Keratinocyte (primary cell): ENCODE measurements around the gene TBC1D9B. TPM values are rescaled to one million over a fixed set of nuclear protein-coding genes. Genes with fewer than 3 reads are reported as not detected.

Source experiments
- DNase-seq: peaks from one replicate; pipeline ENCODE4 v3.0.0-alpha.2; 2011; ENCODE audit warnings: low read depth, missing footprints, low spot score
- FAIRE-seq: peaks from 2 replicates; lab custom pipeline; 2011; peaks lifted over from hg19 to GRCh38; lab: Jason Lieb, UNC
- H2AFZ ChIP-seq: 2 replicates; pipeline ENCODE4 v1.6.0; 2012; ENCODE audit warnings: low read length, control low read depth, inconsistent platforms; ENCODE audit not compliant: control insufficient read depth
- H3K27ac ChIP-seq: 2 replicates; pipeline ENCODE4 v1.5.1; 2011; ENCODE audit warnings: low read length; ENCODE audit not compliant: control insufficient read depth, insufficient read depth
- H3K27me3 ChIP-seq: 3 replicates; pipeline ENCODE4 v1.6.0; 2011; ENCODE audit warnings: low read length; ENCODE audit not compliant: control insufficient read depth, insufficient read depth; ENCODE audit errors: extremely low read depth
- H3K36me3 ChIP-seq, 2 experiments: 2 replicates in 1 of 2; 3 replicates in 1 of 2; pipeline ENCODE4 v1.5.1; 2011; ENCODE audit warnings: low read length in 2 of 2, mild to moderate bottlenecking in 1 of 2; ENCODE audit not compliant: control insufficient read depth in 2 of 2, insufficient read depth in 2 of 2; ENCODE audit errors: extremely low read depth in 1 of 2
- H3K4me1 ChIP-seq: 3 replicates; pipeline ENCODE4 v1.5.1; 2011; ENCODE audit warnings: low read length; ENCODE audit not compliant: control insufficient read depth, insufficient read depth; ENCODE audit errors: extremely low read depth
- H3K4me2 ChIP-seq: 3 replicates; pipeline ENCODE4 v1.6.0; 2011; ENCODE audit warnings: low read depth, low read length; ENCODE audit not compliant: control insufficient read depth, insufficient read depth; ENCODE audit errors: extremely low read depth
- H3K4me3 ChIP-seq, 3 experiments: fragments of 200-600 bp in 1 of 3; sonication (generic) in 1 of 3; 2 replicates in 2 of 3; 3 replicates in 1 of 3; pipeline ENCODE4 v1.5.1; 2011 to 2016; ENCODE audit warnings: low read length in 3 of 3, mild to moderate bottlenecking in 3 of 3, control low read depth in 2 of 3, inconsistent platforms in 1 of 3, low read depth in 1 of 3, mixed read lengths in 1 of 3, mixed run types in 1 of 3, moderate library complexity in 1 of 3; ENCODE audit not compliant: control insufficient read depth in 2 of 3, insufficient read depth in 2 of 3; ENCODE audit errors: extremely low read depth in 1 of 3
- H3K79me2 ChIP-seq: 2 replicates; pipeline ENCODE4 v1.6.0; 2012; ENCODE audit warnings: low read length; ENCODE audit not compliant: control insufficient read depth, insufficient read depth
- H3K9ac ChIP-seq: 3 replicates; pipeline ENCODE4 v1.6.0; 2011; ENCODE audit warnings: low read length; ENCODE audit not compliant: control insufficient read depth, insufficient read depth; ENCODE audit errors: extremely low read depth
- H3K9me1 ChIP-seq: 3 replicates; pipeline ENCODE4 v1.6.0; 2011; ENCODE audit warnings: low read length; ENCODE audit not compliant: control insufficient read depth, insufficient read depth; ENCODE audit errors: extremely low read depth
- H3K9me3 ChIP-seq: 2 replicates; pipeline ENCODE4 v1.5.1; 2012; ENCODE audit warnings: low read depth, low read length; ENCODE audit not compliant: control insufficient read depth
- H4K20me1 ChIP-seq: 3 replicates; pipeline ENCODE4 v1.6.0; 2011; ENCODE audit warnings: low read length; ENCODE audit not compliant: control insufficient read depth, insufficient read depth; ENCODE audit errors: extremely low read depth
- EZH2 ChIP-seq: IDR thresholded peaks from one replicate; pipeline ENCODE4 v1.6.1; 2012; ENCODE audit warnings: inconsistent platforms, mild to moderate bottlenecking, low read length, moderate library complexity
- dilution Hi-C: fragments of 300-500 bp; cut with MboI; formaldehyde crosslinking; loops from one replicate; pipeline ENCODE4 v1.7.0; 2020; ENCODE audit warnings: low sequenced_read_pairs; ENCODE audit not compliant: extremely low pct_ligation_motif_present
- polyA plus RNA-seq, 5 experiments: library from polyadenylated mRNA; depleted of rRNA in 3 of 5; stranded (reverse) in 3 of 5; stranded (forward) in 1 of 5; unstranded in 1 of 5; fragments of >200 nt; gene quantifications; 1 replicate in 1 of 5; 2 replicates in 3 of 5; 3 replicates in 1 of 5; pipeline versions ENCODE4 v1.2.1 to v1.2.3, GENCODE V29; 2011 to 2012; ENCODE audit warnings: missing spikeins in 2 of 5, low read depth in 1 of 5, low replicate concordance in 1 of 5
- TF ChIP-seq, protein P1 (sequence below), 3 experiments: IDR thresholded peaks in 1 of 3; conservative IDR thresholded peaks in 1 of 3; optimal IDR thresholded peaks in 1 of 3; 2 replicates in 2 of 3; 3 replicates in 1 of 3; pipeline versions ENCODE3 to v1.5.1; 2011; ENCODE audit warnings: low read length in 3 of 3, mild to moderate bottlenecking in 3 of 3, moderate library complexity in 2 of 3, control low read depth in 1 of 3, inconsistent platforms in 1 of 3; ENCODE audit not compliant: insufficient read depth in 2 of 3; ENCODE audit errors: extremely low read depth in 1 of 3

The TBC1D9B gene
- polyA plus RNA-seq, 1 donor (not counting 4 experiments of a cell fraction or from before 2014, with no cell fraction given): 51.4 TPM

DNA sequence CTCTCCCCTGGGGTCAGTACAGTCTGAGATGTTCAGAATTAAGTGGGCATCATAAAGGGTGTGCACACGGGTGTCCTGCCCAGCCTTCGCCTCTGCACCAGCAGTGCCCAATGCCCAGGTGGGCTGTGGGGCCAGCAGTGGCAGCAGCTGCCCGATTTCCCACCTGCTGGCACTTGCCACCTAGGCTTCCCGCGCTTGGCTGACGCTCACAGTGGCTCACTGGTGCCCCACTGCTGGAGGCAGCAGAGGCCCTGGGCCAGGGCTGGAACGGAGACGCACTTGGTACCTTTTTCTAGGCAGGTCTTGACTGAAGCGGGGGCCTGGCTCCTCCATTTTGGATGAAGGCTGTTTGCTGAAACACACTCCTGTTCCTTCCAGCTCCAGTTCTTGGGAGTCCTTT lies 66.1 kb downstream of the TBC1D9B start:
- Histone ChIP-seq H3K4me2 (no peak overlapping the region), H3K27ac (no peak overlapping the region), H3K4me3 (no peak overlapping the region), H3K4me1 (no peaks in the 10 kb centered on the region), H3K9me3 (no peaks in the 10 kb centered on the region), H3K79me2 (no peaks in the 10 kb centered on the region), H3K27me3 (no peaks in the 10 kb centered on the region), H3K9me1 (no peaks in the 10 kb centered on the region), H4K20me1 (no peaks in the 10 kb centered on the region), H3K36me3 (peaks cover 7 to 9% of the 10 kb centered on the region in 2 experiments), H2AFZ (no peak overlapping the region), H3K9ac (no peak overlapping the region)
- dilution Hi-C loops: loop anchor here (25.0 kb wide), 1 partner anchor 104 kb away; the partner anchor contains the start of gene MAML1
- TF ChIP-seq, protein P1, sequence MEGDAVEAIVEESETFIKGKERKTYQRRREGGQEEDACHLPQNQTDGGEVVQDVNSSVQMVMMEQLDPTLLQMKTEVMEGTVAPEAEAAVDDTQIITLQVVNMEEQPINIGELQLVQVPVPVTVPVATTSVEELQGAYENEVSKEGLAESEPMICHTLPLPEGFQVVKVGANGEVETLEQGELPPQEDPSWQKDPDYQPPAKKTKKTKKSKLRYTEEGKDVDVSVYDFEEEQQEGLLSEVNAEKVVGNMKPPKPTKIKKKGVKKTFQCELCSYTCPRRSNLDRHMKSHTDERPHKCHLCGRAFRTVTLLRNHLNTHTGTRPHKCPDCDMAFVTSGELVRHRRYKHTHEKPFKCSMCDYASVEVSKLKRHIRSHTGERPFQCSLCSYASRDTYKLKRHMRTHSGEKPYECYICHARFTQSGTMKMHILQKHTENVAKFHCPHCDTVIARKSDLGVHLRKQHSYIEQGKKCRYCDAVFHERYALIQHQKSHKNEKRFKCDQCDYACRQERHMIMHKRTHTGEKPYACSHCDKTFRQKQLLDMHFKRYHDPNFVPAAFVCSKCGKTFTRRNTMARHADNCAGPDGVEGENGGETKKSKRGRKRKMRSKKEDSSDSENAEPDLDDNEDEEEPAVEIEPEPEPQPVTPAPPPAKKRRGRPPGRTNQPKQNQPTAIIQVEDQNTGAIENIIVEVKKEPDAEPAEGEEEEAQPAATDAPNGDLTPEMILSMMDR (optimal IDR thresholded peaks at IDR 0.05 in 1 of 3, IDR thresholded peaks at IDR 0.05 in 1 of 3, conservative IDR thresholded peaks at IDR 0.05 in 1 of 3; ENCODE audit: extremely low read depth in 1 of 3, insufficient read depth in 2 of 3, low read length in 3 of 3): no peak
- no peak for TF ChIP-seq EZH2
- DNase-seq (no peak), FAIRE-seq (no peak)

DNA sequence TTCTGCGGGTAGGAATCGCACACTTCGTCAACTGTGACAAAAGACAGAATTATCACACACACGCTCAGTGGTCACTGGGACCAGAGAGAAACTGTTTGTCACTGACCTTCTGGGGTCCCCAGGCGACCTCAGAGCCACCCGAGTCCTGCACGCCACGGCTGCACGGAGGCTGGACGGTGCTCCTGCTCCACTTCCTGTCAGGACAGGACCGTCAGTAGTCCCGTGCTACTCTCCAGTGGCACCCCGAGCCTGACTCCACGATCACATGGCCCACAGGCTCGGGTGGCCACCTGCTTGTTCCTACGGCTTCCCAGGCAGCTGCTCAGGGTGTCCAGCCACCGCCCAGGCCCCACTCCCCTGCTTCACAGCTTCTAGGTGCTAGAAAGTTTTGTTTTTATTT lies 66.9 kb downstream of the TBC1D9B start:
- Histone ChIP-seq H3K9me1 (no peaks in the 10 kb centered on the region), H3K27ac (no peak overlapping the region), H3K79me2 (no peaks in the 10 kb centered on the region), H3K36me3 (peaks cover 13% of the 10 kb centered on the region in 2 experiments), H3K27me3 (no peaks in the 10 kb centered on the region), H4K20me1 (no peaks in the 10 kb centered on the region), H3K4me2 (no peak overlapping the region), H3K9ac (no peak overlapping the region), H2AFZ (no peak overlapping the region), H3K4me3 (no peak overlapping the region), H3K4me1 (no peaks in the 10 kb centered on the region), H3K9me3 (no peaks in the 10 kb centered on the region)
- dilution Hi-C loops: loop anchor here (25.0 kb wide), 1 partner anchor 103 kb away; the partner anchor contains the start of gene MAML1
- no peak for FAIRE-seq
- TF ChIP-seq, protein P1 (optimal IDR thresholded peaks at IDR 0.05 in 1 of 3, IDR thresholded peaks at IDR 0.05 in 1 of 3, conservative IDR thresholded peaks at IDR 0.05 in 1 of 3; ENCODE audit: extremely low read depth in 1 of 3, insufficient read depth in 2 of 3, low read length in 3 of 3): no peak
- TF ChIP-seq EZH2: no peak
- no peak for DNase-seq
